GM23248 (cell line): Measurements from ENCODE around the gene DOC2A.

Experiments
- EZH2 ChIP-seq: fragments of 200-600 bp; sonication (generic); IDR thresholded peaks from 2 replicates; pipeline ENCODE4 v1.6.1; 2018; ENCODE audit warnings: antibody characterized with exemption, mild to moderate bottlenecking; ENCODE audit not compliant: insufficient read depth, poor library complexity, severe bottlenecking
- EZH2phosphoT487 ChIP-seq: fragments of 200-600 bp; sonication (generic); IDR thresholded peaks from 2 replicates; pipeline ENCODE4 v1.6.1; 2018; ENCODE audit warnings: antibody characterized with exemption, moderate library complexity, mild to moderate bottlenecking, low read depth; ENCODE audit not compliant: insufficient read depth

GRCh38 chr16:29999605-30000004, 11.2 kb downstream of the DOC2A start:
- TF ChIP-seq EZH2 (no peak), EZH2phosphoT487 (no peak)
